AG10803 (cell line): ENCODE measurements around the gene HS3ST1.
"Not testable (repeated sequence)": the region's sequence is repeated elsewhere in the genome, so short reads cannot be mapped to it uniquely, and the experiment has no call there.

Experiments
- DNase-seq: peaks from one replicate; pipeline ENCODE4 v3.0.0; 2010; ENCODE audit warnings: low read depth
- H3K4me3 ChIP-seq: 2 replicates; pipeline ENCODE4 v1.5.1; 2011; ENCODE audit warnings: mild to moderate bottlenecking, low read length, control low read depth
- TF ChIP-seq, protein P1 (sequence below): conservative IDR thresholded peaks from 2 replicates; pipeline ENCODE4 v1.5.1; 2011; ENCODE audit warnings: mild to moderate bottlenecking, low read length, control low read depth, inconsistent platforms

HS3ST1 gene

GRCh38 chr4:11397146-11397545 lies 31.5 kb downstream of the HS3ST1 start:
- H3K4me3 ChIP-seq: no peak overlapping the region
- no peak for DNase-seq
- TF ChIP-seq, protein P1, sequence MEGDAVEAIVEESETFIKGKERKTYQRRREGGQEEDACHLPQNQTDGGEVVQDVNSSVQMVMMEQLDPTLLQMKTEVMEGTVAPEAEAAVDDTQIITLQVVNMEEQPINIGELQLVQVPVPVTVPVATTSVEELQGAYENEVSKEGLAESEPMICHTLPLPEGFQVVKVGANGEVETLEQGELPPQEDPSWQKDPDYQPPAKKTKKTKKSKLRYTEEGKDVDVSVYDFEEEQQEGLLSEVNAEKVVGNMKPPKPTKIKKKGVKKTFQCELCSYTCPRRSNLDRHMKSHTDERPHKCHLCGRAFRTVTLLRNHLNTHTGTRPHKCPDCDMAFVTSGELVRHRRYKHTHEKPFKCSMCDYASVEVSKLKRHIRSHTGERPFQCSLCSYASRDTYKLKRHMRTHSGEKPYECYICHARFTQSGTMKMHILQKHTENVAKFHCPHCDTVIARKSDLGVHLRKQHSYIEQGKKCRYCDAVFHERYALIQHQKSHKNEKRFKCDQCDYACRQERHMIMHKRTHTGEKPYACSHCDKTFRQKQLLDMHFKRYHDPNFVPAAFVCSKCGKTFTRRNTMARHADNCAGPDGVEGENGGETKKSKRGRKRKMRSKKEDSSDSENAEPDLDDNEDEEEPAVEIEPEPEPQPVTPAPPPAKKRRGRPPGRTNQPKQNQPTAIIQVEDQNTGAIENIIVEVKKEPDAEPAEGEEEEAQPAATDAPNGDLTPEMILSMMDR: no peak

DNA sequence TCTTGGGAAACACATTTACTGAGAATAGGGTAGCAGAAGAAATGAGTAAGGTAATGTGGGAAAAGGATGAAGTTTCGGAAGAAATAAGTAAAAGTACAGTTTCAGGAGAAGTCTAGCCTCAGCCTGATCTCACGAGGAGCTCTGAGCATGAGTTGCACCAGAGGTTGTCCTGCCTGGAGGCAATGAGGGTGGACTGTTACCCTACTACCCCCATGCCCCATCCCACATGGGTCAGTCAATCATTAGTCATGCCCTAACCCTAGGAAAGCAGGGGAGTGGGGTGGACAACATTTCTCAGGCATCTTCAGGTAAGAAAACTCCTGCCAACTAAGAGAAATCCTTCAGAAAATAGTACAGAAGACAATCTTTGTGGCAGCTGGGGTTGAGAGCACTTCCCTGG lies 35.1 kb downstream of the HS3ST1 start:
- no peak overlapping the region for H3K4me3 ChIP-seq
- TF ChIP-seq, protein P1: no peak
- no peak for DNase-seq

DNA sequence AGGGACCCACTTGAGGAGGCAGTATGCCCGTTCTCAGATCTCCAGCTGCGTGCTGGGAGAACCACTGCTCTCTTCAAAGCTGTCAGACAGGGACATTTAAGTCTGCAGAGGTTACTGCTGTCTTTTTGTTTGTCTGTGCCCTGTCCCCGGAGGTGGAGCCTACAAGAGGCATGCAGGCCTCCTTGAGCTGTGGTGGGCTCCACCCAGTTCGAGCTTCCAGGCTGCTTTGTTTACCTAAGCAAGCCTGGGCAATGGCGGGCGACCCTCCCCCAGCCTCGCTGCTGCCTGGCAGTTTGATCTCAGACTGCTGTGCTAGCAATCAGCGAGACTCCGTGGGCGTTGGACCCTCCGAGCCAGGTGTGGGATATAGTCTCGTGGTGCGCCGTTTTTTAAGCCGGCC lies 44.6 kb downstream of the HS3ST1 start:
- not testable (repeated sequence) for DNase-seq, H3K4me3 ChIP-seq

- no peak for DNase-seq
- H3K4me3 ChIP-seq: no peak overlapping the region
- TF ChIP-seq, protein P1: no peak
Measured at GRCh38 chr4:11376571-11376970, 52.1 kb downstream of the HS3ST1 start.

DNA sequence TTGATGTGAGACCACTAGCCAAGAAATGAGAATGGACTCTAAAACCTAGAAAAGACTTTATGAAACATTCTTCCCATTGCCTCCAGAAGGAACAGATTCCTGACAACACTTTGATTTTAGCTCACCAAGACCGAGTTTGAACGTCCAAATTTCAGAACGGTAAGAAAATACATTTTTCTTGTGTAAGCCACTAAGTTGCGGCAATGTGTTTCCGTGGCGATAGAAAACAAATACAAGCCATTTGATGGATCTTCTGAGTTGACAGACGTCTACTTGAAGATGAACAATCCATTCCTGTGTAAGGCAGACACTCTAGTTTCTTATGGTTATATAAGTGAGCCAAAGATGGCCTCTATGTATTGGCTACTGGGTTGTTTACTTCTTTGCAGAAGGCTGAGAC lies 52.5 kb downstream of the HS3ST1 start:
- TF ChIP-seq, protein P1: no peak
- no peak overlapping the region for H3K4me3 ChIP-seq
- DNase-seq: no peak

DNA sequence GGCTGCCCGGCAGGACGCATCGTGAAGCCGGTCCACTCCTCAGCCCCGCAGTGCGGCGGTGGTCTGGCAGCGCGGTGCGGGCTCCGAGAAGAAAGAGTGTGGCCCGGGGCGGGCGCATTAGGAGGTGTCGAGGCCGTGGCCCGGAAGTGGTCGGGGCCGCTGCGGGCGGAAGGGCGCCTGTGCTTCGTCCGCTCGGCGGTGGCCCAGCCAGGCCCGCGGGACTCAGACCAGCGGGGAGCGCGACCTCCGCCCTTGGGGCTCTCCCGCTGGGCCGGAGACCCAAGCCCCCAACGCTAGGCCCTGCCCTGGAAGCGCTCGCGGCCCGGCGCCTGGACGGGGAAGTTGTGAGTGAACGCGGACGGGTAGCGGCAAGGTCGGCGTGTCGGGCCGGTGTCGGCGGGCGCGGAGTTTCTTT lies 60.0 kb downstream of the HS3ST1 start:
- TF ChIP-seq, protein P1: no peak
- no peak for DNase-seq
- H3K4me3 ChIP-seq: no peak overlapping the region

DNA sequence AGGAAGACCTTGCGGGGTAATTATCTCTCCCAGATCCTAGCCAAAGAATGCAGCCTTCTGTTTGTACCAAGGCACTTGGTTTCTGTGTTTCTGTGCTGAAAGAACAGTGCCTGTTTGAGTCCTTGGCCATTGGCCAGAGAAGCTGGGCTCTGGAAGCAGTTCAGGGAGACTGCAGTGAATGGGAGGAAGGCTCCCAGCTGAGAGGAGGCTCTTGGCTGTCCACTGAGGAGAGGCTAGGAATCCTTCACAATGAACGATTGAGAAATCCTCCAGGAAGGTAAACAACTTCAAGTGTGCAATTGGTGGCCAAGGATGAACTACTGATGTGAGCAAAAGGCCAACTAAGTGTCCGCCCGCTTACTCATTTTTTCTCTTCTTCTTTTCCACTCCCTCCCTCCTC lies 61.3 kb downstream of the HS3ST1 start:
- no peak overlapping the region for H3K4me3 ChIP-seq
- TF ChIP-seq, protein P1: no peak
- DNase-seq: no peak

- H3K4me3 ChIP-seq: no peak overlapping the region
- no peak for DNase-seq
- TF ChIP-seq, protein P1: no peak
Measured at GRCh38 chr4:11366859-11367258, 61.8 kb downstream of the HS3ST1 start.
